Caco-2 (cell line): ENCODE data around the gene QRICH1. TPM values are rescaled to one million over a fixed set of nuclear protein-coding genes. Genes with fewer than 3 reads are reported as not detected.

Experiments
- BruUV-seq: library from RNA; stranded (reverse); fragments of 400-500 nt; replicated peaks from 2 replicates; lab custom pipeline; 2021; lab: Mats Ljungman, UMichigan
- CTCF ChIA-PET: fragments of 300-600 bp; sonication (Branson Sonifier 250); formaldehyde crosslinking; loops from one replicate; lab custom pipeline; 2022; ENCODE audit warnings: antibody characterized with exemption; lab: Charles Lee
- POLR2A ChIA-PET: fragments of 300-600 bp; sonication (Branson Sonifier 250); formaldehyde crosslinking; loops from one replicate; lab custom pipeline; 2022; ENCODE audit warnings: antibody characterized with exemption; lab: Charles Lee
- DNase-seq, 2 experiments: peaks; one replicate each; pipeline versions ENCODE4 v3.0.0 to v3.0.0-alpha.2; 2020 to 2022
- H3K27me3 ChIP-seq: replicated peaks from 2 replicates; pipeline ENCODE4 v1.6.0; 2011; ENCODE audit warnings: low read length; ENCODE audit not compliant: control insufficient read depth, insufficient read depth
- H3K36me3 ChIP-seq: 2 replicates; pipeline ENCODE4 v1.5.1; 2011; ENCODE audit warnings: low read length; ENCODE audit not compliant: control insufficient read depth, insufficient read depth
- H3K4me1 ChIP-seq: fragments of 250-450 bp; sonication (Bioruptor Pico); 2 replicates; pipeline ENCODE4 v1.5.1; 2020; ENCODE audit warnings: mild to moderate bottlenecking
- H3K4me3 ChIP-seq: 2 replicates; pipeline ENCODE4 v1.5.1; 2011; ENCODE audit warnings: low read depth, mild to moderate bottlenecking, control low read depth, low read length
- H3K9me3 ChIP-seq: fragments of 250-450 bp; sonication (Bioruptor Pico); 2 replicates; pipeline ENCODE4 v1.5.1; 2020; ENCODE audit warnings: mild to moderate bottlenecking, moderate library complexity
- H3K27ac Mint-ChIP-seq: one replicate; pipeline ENCODE4 v1.8.0; 2022; ENCODE audit warnings: mixed read lengths; ENCODE audit not compliant: unreplicated experiment
- H3K27me3 Mint-ChIP-seq: one replicate; pipeline ENCODE4 v1.8.0; 2022; ENCODE audit warnings: mixed read lengths; ENCODE audit not compliant: insufficient read depth, unreplicated experiment
- H3K36me3 Mint-ChIP-seq: one replicate; pipeline ENCODE4 v1.8.0; 2022; ENCODE audit warnings: mild to moderate bottlenecking, mixed read lengths; ENCODE audit not compliant: insufficient read depth, unreplicated experiment
- H3K4me1 Mint-ChIP-seq: one replicate; pipeline ENCODE4 v1.8.0; 2022; ENCODE audit warnings: low read depth, mixed read lengths; ENCODE audit not compliant: unreplicated experiment
- H3K4me3 Mint-ChIP-seq: one replicate; pipeline ENCODE4 v1.8.0; 2022; ENCODE audit warnings: mild to moderate bottlenecking, moderate library complexity, mixed read lengths; ENCODE audit not compliant: unreplicated experiment
- H3K9me3 Mint-ChIP-seq: one replicate; pipeline ENCODE4 v1.8.0; 2022; ENCODE audit warnings: mixed read lengths; ENCODE audit not compliant: unreplicated experiment
- intact Hi-C: fragments of 100-400 bp; cut with micrococcal nuclease; formaldehyde crosslinking; loops from one replicate; pipeline ENCODE4 v1.10.0; 2022; ENCODE audit not compliant: unreplicated experiment
- total RNA-seq: library from RNA; stranded (reverse); gene quantifications from 2 replicates; pipeline ENCODE4 v1.2.3, GENCODE V29; 2022
- TF ChIP-seq, protein P1 (sequence below), 2 experiments: fragments of 200-600 bp in 1 of 2; IDR thresholded peaks; 1 replicate in 1 of 2; 2 replicates in 1 of 2; pipeline versions ENCODE4 v1.5.1 to v1.8.0; 2011 to 2022; ENCODE audit warnings: antibody characterized with exemption in 1 of 2, control low read depth in 1 of 2, inconsistent platforms in 1 of 2, low read depth in 1 of 2, low read length in 1 of 2, mild to moderate bottlenecking in 1 of 2, moderate library complexity in 1 of 2; ENCODE audit not compliant: insufficient read depth in 1 of 2, severe bottlenecking in 1 of 2, unreplicated experiment in 1 of 2

Gene QRICH1
- total RNA-seq, 1 experiment from 2014 or later = 119 TPM

DNA sequence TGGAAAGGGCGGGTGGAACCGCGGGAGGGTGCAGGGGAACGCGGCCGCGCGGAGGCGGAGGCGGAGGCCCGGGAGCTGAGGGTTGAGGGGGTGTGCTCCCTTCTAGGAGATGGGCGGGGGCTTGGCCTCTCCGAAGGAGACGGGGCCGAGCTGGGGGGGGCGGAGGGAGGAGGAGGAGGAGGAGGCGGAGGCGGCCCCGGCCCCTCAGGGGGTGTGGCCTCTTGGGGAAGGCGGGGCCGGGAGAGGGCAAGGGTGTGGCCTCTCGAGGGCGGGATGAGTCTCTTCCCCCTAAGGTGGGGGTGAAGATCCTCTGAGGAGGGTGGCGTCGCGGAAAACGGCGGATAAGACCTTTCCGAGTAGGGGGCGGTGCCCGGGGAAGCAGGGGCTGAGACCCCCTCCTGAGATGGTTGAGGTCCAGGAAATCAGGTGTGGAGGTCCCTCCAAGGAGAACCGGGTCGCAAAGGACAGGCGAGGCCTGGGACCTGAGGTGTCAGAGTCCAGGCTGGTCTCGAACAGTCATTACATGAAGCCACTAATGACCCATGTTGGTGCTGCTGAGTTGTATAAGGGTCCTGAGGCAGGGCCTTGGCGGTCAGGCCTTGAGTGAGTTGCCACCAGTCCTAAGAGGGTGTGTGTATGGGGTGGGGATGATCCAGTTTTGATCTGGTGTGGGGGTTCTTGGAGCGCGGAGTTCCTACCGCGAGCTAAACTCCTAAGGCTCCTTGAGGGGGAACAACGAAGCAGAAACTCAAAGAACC, 85.9 kb downstream of the QRICH1 start:
- DNase-seq = peak; percentile 87 to 89
- H3K27ac Mint-ChIP-seq = peak overlapping the region; percentile 98
- TF ChIP-seq, protein P1, sequence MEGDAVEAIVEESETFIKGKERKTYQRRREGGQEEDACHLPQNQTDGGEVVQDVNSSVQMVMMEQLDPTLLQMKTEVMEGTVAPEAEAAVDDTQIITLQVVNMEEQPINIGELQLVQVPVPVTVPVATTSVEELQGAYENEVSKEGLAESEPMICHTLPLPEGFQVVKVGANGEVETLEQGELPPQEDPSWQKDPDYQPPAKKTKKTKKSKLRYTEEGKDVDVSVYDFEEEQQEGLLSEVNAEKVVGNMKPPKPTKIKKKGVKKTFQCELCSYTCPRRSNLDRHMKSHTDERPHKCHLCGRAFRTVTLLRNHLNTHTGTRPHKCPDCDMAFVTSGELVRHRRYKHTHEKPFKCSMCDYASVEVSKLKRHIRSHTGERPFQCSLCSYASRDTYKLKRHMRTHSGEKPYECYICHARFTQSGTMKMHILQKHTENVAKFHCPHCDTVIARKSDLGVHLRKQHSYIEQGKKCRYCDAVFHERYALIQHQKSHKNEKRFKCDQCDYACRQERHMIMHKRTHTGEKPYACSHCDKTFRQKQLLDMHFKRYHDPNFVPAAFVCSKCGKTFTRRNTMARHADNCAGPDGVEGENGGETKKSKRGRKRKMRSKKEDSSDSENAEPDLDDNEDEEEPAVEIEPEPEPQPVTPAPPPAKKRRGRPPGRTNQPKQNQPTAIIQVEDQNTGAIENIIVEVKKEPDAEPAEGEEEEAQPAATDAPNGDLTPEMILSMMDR (IDR thresholded peaks at IDR 0.05; ENCODE audit: insufficient read depth in 1 of 2, low read depth in 1 of 2, low read length in 1 of 2, severe bottlenecking in 1 of 2, unreplicated experiment in 1 of 2) = no peak
- H3K4me1 ChIP-seq = peaks cover 26% of the 10 kb centered on the region
- peaks cover 13% of the 10 kb centered on the region for H3K4me1 Mint-ChIP-seq
- no peaks in the 10 kb centered on the region for H3K9me3 Mint-ChIP-seq
- no peaks in the 10 kb centered on the region for H3K9me3 ChIP-seq
- intact Hi-C loops = loop anchor here (2.0 kb wide), 1 partner anchor 19 kb away; no protein-coding TSS in a partner anchor
- ChIA-PET POLR2A (interaction anchor here (0.7 to 2.8 kb wide), 14 partner anchors 10 to 535 kb away, joined by 3 to 92 read pairs (median 10); partner anchors contain the start of genes DALRD3, IMPDH2, IP6K2 and NDUFAF3), CTCF (interaction anchor here (0.9 to 2.0 kb wide), 8 partner anchors 9 to 795 kb away, joined by 3 to 54 read pairs (median 5); partner anchors contain the start of genes DALRD3, INKA1, NDUFAF3 and P4HTM)
- peak overlapping the region; percentile 94 for H3K4me3 Mint-ChIP-seq
- no peaks in the 10 kb centered on the region for H3K27me3 Mint-ChIP-seq
- peak overlapping the region; percentile 92 for H3K4me3 ChIP-seq
- no peaks in the 10 kb centered on the region for H3K27me3 ChIP-seq
- peaks cover 63% of the 10 kb centered on the region for H3K36me3 Mint-ChIP-seq
- BruUV-seq = no TSS peak
- peaks cover 3% of the 10 kb centered on the region for H3K36me3 ChIP-seq

DNA sequence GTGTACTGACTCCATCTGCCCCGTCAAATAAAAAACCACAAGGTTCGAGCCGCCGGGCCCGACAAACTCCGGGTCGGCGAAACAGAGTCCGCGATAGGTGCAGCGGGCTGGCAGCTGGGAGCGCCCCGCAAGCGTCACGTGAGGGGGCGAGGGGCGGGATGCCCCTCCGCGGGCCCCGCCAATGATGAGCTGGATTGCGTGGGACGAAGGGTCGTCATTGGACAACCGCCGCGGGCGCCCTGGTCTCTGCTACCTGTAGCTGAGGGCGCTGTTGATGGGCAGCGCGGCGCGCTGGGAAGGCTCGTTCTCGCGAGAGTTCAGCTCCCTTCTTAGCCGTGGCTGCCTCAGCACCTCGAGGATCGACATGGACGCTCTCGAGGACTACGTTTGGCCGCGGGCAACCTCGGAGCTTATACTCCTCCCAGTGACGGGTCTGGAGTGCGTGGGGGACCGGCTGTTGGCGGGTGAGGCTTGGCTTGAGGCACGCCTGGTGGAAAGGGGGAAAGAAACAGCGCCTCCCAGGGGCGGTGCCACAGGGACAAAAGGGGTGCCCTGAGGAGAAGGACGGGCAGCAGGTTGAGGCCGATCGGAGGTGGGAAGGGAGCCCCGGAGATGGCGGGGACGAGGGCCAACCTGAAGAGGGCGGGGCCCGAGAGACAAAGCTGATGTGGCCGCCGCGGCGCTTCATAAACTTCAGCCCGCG, 86.7 kb downstream of the QRICH1 start, which contains the start of gene WDR6:
WDR6 (plus strand) TSS at position 324 of the 703 bp plus-strand sequence; CDS start at position 365, 41 bp downstream.
- no peaks in the 10 kb centered on the region; the same call in 1 of the 2 replicates for H3K36me3 ChIP-seq
- intact Hi-C loops = loop anchor here (2.0 kb wide), 1 partner anchor 18 kb away; no protein-coding TSS in a partner anchor
- Mint-ChIP-seq H3K27me3 (no peaks in the 10 kb centered on the region), H3K4me3 (peak within 1 kb of the TSS; percentile 94), H3K9me3 (no peaks in the 10 kb centered on the region), H3K4me1 (peaks cover 13% of the 10 kb centered on the region), H3K36me3 (peaks cover 61% of the 10 kb centered on the region), H3K27ac (peak within 1 kb of the TSS; percentile 98)
- peaks cover 26% of the 10 kb centered on the region for H3K4me1 ChIP-seq
- ChIA-PET CTCF (interaction anchor here (0.7 to 2.0 kb wide), 11 partner anchors 10 to 796 kb away, joined by 3 to 54 read pairs (median 4); partner anchors contain the start of genes DALRD3, INKA1, NDUFAF3 and P4HTM), POLR2A (interaction anchor here (0.5 to 2.8 kb wide), 20 partner anchors 10 to 534 kb away, joined by 3 to 92 read pairs (median 6); partner anchors contain the start of genes ARIH2, DALRD3, IMPDH2 and IP6K2)
- peak within 1 kb of the TSS; percentile 92 for H3K4me3 ChIP-seq
- H3K9me3 ChIP-seq = no peaks in the 10 kb centered on the region
- no peaks in the 10 kb centered on the region for H3K27me3 ChIP-seq
- no TSS peak for BruUV-seq
- TF ChIP-seq, protein P1 (IDR thresholded peaks at IDR 0.05; ENCODE audit: insufficient read depth in 1 of 2, low read depth in 1 of 2, low read length in 1 of 2, severe bottlenecking in 1 of 2, unreplicated experiment in 1 of 2) = peak in 1 of 2 experiments; percentile 8
- peak; percentile 98 for DNase-seq
